WERI-Rb-1 (cell line): ENCODE measurements around the gene NR3C2.

Source experiments
- DNase-seq: peaks from one replicate; pipeline ENCODE4 v3.0.0-alpha.2; 2020
- H3K27ac ChIP-seq: fragments of 250-450 bp; sonication (Bioruptor Pico); 2 replicates; pipeline ENCODE4 v1.5.1; 2020; ENCODE audit warnings: mild to moderate bottlenecking, moderate library complexity
- H3K27me3 ChIP-seq: fragments of 250-450 bp; sonication (Bioruptor Pico); 2 replicates; pipeline ENCODE4 v1.5.1; 2021; ENCODE audit warnings: mild to moderate bottlenecking, low read depth, moderate library complexity; ENCODE audit not compliant: insufficient read depth, severe bottlenecking
- H3K36me3 ChIP-seq: fragments of 250-450 bp; sonication (Bioruptor Pico); 2 replicates; pipeline ENCODE4 v1.5.1; 2020; ENCODE audit warnings: mild to moderate bottlenecking, moderate library complexity
- H3K4me3 ChIP-seq: 2 replicates; pipeline ENCODE4 v1.5.1; 2011; ENCODE audit warnings: low read depth, mild to moderate bottlenecking, control low read depth, low read length
- H3K9me3 ChIP-seq: fragments of 250-450 bp; sonication (Bioruptor Pico); 2 replicates; pipeline ENCODE4 v1.5.1; 2021; ENCODE audit warnings: mild to moderate bottlenecking, moderate library complexity; ENCODE audit not compliant: severe bottlenecking
- CTCF ChIP-seq: IDR thresholded peaks from 2 replicates; pipeline ENCODE4 v1.5.1; 2011; ENCODE audit warnings: low read depth, mild to moderate bottlenecking, control low read depth, inconsistent platforms, low read length

The NR3C2 gene

GRCh38 chr4:148103597-148104355, 338.4 kb downstream of the NR3C2 start:
- DNase-seq = no peak
- Histone ChIP-seq H3K9me3 (peaks cover 2% of the 10 kb centered on the region), H3K36me3 (no peaks in the 10 kb centered on the region), H3K27ac (no peak overlapping the region), H3K27me3 (no peaks in the 10 kb centered on the region), H3K4me3 (no peak overlapping the region)
- no peak for TF ChIP-seq CTCF

DNA sequence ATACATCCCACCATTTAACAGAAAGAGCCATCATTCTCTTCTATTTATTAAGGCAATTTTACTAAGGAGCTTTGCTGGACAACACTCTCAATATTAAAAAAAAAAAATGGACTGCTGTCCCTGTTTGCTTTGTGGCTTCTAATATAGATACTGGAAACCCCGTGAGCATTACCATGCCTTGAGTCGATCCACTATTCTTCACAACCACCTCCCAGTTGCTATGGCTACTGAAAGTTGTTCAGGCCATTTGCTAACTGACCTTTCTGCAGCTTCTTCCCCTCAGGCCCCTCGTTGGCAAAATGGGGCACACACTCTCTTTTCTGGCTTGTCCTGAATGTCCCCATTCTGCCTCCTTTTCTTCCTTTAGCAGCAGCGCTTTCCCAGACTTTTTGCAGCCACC, 340.4 kb downstream of the NR3C2 start:
- H3K27ac ChIP-seq = no peak overlapping the region
- no peaks in the 10 kb centered on the region for H3K9me3 ChIP-seq
- H3K4me3 ChIP-seq = no peak overlapping the region
- no peak for TF ChIP-seq CTCF
- H3K36me3 ChIP-seq = no peaks in the 10 kb centered on the region
- no peak for DNase-seq
- H3K27me3 ChIP-seq = no peaks in the 10 kb centered on the region

DNA sequence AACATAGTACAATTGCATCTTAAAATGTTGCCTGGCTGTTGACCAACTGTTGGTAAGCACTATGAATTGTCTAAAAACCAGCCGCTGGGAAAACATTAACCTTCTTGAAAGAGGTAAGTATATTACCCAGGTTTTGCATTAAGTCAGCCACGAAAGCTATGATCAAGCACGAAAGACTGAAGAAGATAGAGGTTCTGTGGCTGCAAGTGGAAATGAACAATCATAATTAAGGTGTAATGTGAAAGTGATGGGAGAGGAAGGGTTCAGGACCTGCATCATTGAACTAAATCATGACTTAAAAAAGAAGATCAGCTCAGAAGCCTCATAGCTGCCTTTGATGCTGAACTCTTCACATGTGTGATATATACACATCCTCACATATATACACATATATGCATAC, 341.0 kb downstream of the NR3C2 start:
- Histone ChIP-seq H3K36me3 (no peaks in the 10 kb centered on the region), H3K4me3 (no peak overlapping the region), H3K27ac (no peak overlapping the region), H3K9me3 (no peaks in the 10 kb centered on the region), H3K27me3 (no peaks in the 10 kb centered on the region)
- TF ChIP-seq CTCF = no peak
- no peak for DNase-seq

DNA sequence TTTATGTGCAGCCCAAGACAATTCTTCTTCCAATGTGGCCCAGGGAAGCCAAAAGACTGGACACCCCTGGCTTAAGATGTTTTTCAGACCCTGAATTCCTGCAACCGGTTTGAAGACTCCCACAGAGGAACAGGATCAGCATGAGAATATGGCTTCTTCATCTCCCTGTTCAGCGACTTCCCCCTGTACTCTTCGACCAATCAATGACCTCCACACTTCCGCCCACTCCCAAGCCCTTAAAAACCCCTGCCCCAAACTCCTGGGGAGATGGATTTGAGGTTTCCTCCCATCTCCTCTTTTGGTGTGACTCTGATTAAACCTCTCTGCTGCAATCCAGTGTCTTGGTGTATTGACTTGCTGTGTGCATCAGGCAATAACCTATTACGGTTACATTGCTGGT, 344.4 kb downstream of the NR3C2 start:
- H3K27me3 ChIP-seq = no peaks in the 10 kb centered on the region
- no peaks in the 10 kb centered on the region for H3K36me3 ChIP-seq
- DNase-seq = no peak
- H3K9me3 ChIP-seq = no peaks in the 10 kb centered on the region
- H3K4me3 ChIP-seq = no peak overlapping the region
- no peak overlapping the region for H3K27ac ChIP-seq
- TF ChIP-seq CTCF = no peak

DNA sequence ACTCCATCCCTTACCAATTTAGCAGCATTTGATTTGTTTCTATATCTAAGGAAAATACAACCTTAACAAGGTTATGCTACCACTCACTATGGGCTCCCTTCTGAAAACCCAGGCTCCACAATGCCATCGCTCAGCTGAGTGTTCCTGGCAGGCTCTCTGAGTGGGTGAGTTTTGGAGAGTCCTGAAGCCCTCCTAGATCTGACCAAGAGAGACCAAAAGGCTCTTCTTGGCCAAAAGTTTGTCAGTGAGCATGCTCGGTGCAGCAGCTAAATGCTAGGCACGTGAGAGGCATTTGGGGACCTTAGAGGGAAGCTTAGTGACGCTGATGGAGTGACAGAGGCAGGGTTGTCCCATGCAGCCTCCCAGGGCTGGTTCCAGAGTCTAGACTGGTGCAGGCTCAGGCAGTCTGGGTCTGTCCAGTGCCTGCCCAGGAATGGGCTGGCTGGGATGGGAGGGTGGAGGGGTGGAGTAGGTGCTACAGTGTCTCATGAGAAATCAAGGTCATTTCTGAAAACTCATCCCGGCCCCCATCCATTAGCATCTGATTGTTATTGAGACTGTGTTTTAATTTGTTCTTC, 346.8 kb downstream of the NR3C2 start:
- Histone ChIP-seq H3K36me3 (no peaks in the 10 kb centered on the region), H3K27me3 (no peaks in the 10 kb centered on the region), H3K27ac (no peak overlapping the region), H3K9me3 (no peaks in the 10 kb centered on the region), H3K4me3 (no peak overlapping the region)
- TF ChIP-seq CTCF = no peak
- no peak for DNase-seq
